Measurements from ENCODE around the gene UBE3B. TPM values are rescaled to one million over a fixed set of nuclear protein-coding genes. Genes with fewer than 3 reads are reported as not detected.

The UBE3B gene
- total RNA-seq, 4 donors from 2014 or later, result 14.7 to 64.2 (median 30.7) TPM

DNA sequence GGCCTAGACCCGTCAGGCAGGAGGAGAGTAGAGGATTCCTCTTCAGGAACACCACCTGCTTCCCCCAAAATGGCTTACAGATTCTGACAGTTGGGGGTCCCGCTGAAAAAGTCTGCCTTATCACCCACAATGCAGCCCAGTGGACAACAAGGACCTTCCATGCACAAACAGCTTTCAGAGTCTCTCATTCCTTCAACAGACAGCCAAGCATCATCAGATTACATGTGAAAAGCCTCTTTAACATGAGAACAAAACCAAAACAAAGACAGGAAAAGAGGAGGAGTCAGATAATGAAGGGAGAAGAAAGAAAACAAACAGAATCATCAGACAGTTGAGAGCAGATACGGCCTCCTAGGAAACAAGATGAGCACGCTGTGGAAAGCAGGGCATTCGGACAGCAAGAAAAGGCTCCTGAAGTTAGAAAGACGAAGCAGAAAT, 18.6 kb upstream of the UBE3B start:
- no peak overlapping the region for H3K4me3 ChIP-seq
- peak in 1 of 2 donors; percentile 25 for TF ChIP-seq POLR2A (IDR thresholded peaks at IDR 0.05)
- TF ChIP-seq, protein P1, sequence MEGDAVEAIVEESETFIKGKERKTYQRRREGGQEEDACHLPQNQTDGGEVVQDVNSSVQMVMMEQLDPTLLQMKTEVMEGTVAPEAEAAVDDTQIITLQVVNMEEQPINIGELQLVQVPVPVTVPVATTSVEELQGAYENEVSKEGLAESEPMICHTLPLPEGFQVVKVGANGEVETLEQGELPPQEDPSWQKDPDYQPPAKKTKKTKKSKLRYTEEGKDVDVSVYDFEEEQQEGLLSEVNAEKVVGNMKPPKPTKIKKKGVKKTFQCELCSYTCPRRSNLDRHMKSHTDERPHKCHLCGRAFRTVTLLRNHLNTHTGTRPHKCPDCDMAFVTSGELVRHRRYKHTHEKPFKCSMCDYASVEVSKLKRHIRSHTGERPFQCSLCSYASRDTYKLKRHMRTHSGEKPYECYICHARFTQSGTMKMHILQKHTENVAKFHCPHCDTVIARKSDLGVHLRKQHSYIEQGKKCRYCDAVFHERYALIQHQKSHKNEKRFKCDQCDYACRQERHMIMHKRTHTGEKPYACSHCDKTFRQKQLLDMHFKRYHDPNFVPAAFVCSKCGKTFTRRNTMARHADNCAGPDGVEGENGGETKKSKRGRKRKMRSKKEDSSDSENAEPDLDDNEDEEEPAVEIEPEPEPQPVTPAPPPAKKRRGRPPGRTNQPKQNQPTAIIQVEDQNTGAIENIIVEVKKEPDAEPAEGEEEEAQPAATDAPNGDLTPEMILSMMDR (IDR thresholded peaks at IDR 0.05), result no peak
- H3K27ac ChIP-seq, result peak overlapping the region; percentile 94 to 97
- H3K27me3 ChIP-seq, result no peaks in the 10 kb centered on the region
- peaks cover 29 to 37% of the 10 kb centered on the region in 2 donors for H3K4me1 ChIP-seq
- no peaks in the 10 kb centered on the region for H3K9me3 ChIP-seq
- H3K36me3 ChIP-seq, result no peaks in the 10 kb centered on the region
- intact Hi-C loops (cut with DNase I; ENCODE audit: low total_unique reads), result no loop called here
- no peak for DNase-seq

DNA sequence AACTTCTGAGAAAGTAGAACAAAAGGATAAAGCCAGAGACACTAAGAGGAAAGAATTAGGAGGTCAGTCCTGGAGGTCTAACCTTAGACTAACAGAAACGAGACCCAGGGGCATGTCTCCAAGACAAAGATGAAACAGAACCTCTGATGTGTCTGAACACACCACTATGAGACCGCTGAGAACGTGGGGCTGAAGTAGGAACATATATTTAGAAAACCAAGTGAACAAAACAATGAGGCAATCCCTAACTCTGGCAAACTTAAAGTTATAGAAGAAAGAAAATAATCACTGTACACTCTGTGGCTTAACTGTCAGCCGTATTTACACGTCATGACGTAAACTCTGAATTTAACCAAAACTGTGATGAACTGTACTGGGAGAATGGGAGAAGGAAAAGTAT, 18.2 kb upstream of the UBE3B start:
- no peak for DNase-seq
- peaks cover 34 to 42% of the 10 kb centered on the region in 2 donors for H3K4me1 ChIP-seq
- intact Hi-C loops (cut with DNase I; ENCODE audit: low total_unique reads), result no loop called here
- H3K9me3 ChIP-seq, result no peaks in the 10 kb centered on the region
- H3K27ac ChIP-seq, result peak overlapping the region; percentile 94 to 97
- H3K27me3 ChIP-seq, result no peaks in the 10 kb centered on the region
- H3K4me3 ChIP-seq, result no peak overlapping the region
- TF ChIP-seq POLR2A (IDR thresholded peaks at IDR 0.05), result no peak
- TF ChIP-seq, protein P1 (IDR thresholded peaks at IDR 0.05), result no peak
- no peaks in the 10 kb centered on the region for H3K36me3 ChIP-seq

DNA sequence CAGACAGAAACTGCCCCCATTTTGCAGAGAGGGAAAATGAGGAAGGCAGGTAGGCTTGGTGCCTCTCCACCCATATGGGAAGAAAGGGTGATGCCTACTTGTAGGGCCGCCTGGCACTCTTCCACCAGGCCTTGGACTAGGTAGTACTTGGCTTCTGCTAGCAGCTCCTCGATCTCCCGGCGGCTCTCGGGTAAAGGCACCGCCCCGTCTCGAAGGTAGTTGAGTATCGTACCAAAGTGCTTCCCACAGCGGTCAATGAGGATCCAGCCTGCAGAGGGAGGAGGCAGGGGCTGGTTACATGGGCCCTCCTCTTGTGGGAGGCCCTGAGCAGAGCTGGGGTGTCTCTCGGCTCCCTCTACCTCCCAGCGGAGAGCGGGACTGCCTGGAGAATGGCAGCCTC, 16.9 kb upstream of the UBE3B start:
- Histone ChIP-seq H3K36me3 (no peaks in the 10 kb centered on the region), H3K27me3 (no peaks in the 10 kb centered on the region), H3K27ac (peak overlapping the region; percentile 94 to 97), H3K9me3 (no peaks in the 10 kb centered on the region), H3K4me3 (no peak overlapping the region), H3K4me1 (peaks cover 41 to 50% of the 10 kb centered on the region in 2 donors)
- intact Hi-C loops (cut with DNase I; ENCODE audit: low total_unique reads), result no loop called here
- no peak for DNase-seq
- TF ChIP-seq, protein P1 (IDR thresholded peaks at IDR 0.05), result no peak
- TF ChIP-seq POLR2A (IDR thresholded peaks at IDR 0.05), result no peak

DNA sequence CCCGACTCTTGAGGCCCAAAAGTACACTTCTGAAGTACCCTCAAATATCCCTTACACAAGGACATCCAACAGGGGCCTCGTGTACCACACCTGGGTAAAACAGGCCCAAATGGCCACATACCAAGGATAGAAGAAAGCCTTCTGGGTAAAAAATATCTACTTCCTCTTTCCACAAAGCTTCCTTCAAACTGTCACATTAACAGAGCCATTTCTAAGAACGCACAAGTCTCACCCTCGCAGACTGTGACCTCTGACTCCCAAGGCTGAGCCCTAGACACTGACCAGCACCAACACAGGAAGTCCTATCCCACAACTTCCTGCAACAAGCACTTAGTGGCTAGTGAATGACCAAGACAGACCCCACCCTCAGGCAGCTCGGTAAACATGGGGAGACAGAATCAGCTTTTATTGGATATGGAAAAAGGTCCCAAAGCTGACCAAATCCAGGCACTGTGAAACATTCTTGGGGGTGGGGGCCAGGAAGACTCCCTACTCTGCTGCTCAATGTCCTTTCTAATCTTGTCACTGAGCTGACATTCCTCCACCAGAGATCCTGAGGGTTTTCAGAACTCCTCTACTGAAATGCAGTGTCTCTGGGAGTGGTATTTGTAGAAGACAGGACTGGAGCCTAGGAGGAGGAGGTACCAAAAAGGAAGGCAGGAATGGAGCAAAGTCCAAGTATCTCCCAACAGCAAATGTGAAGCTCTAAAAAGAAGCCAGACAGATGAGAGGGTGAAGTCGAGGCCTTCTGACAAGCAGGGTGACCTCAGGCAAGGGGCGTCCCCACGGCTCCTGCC, 16.2 kb upstream of the UBE3B start:
- Histone ChIP-seq H3K4me1 (peaks cover 41 to 56% of the 10 kb centered on the region in 2 donors), H3K9me3 (no peaks in the 10 kb centered on the region), H3K4me3 (no peak overlapping the region), H3K36me3 (no peaks in the 10 kb centered on the region), H3K27me3 (no peaks in the 10 kb centered on the region), H3K27ac (peak overlapping the region; percentile 94 to 97)
- intact Hi-C loops (cut with DNase I; ENCODE audit: low total_unique reads), result no loop called here
- TF ChIP-seq, protein P1 (IDR thresholded peaks at IDR 0.05), result no peak
- no peak for DNase-seq
